ENCODE data around the gene ADAD2.
"Not testable (repeated sequence)": the region's sequence is repeated elsewhere in the genome, so short reads cannot be mapped to it uniquely, and the experiment has no call there.

Gene ADAD2

DNA sequence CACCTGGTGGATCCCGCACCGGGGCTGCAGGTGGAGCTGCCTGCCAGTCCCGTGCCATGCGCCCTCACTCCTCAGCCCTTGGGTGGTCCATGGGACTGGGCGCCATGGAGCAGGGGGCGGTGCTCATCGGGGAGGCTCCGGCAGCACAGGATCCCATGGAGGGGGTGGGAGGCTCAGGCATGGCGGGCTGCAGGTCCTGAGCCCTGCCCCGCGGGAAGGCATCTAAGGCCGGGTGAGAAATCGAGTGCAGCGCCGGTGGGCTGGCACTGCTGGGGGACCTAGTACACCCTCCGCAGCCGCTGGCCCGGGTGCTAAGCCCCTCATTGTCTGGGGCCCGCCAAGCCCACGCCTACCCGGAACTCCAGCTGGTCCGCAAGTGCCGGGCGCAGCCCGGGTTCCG, 13.6 kb downstream of the ADAD2 start:
- not testable (repeated sequence) for H3K36me3 ChIP-seq (ENCODE audit: insufficient read depth, low read depth, low read length); H3K4me3 ChIP-seq (ENCODE audit: low read length); H3K9ac ChIP-seq (ENCODE audit: low read depth, low read length); H3K4me1 ChIP-seq (ENCODE audit: insufficient read depth, low read length); H3K9me3 ChIP-seq (ENCODE audit: insufficient read depth, low read depth, low read length); H3K27me3 ChIP-seq (ENCODE audit: insufficient read depth, low read length); H3K27ac ChIP-seq (ENCODE audit: low read length)

DNA sequence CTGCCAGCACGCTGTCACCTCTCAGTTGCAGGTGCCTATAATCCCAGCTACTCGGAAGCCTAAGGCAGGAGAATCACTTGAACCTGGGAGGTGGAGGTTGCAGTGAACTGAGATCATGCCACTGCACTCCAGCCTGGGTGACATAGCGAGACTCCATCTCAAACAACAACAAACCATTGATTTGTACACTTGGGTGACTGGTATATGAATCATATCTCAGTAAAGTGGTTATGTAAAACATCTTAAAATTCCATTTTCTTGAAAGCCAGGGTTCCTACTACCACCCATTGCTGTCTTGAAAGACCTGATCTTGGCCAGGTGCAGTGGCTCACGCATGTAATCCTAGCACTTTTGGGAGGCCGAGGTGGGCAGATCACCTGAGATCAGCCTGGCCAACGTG, 14.2 kb downstream of the ADAD2 start:
- H3K36me3 ChIP-seq (ENCODE audit: insufficient read depth, low read depth, low read length); H3K9ac ChIP-seq (ENCODE audit: low read depth, low read length); H3K4me3 ChIP-seq (ENCODE audit: low read length); H3K27ac ChIP-seq (ENCODE audit: low read length); H3K9me3 ChIP-seq (ENCODE audit: insufficient read depth, low read depth, low read length); H3K4me1 ChIP-seq (ENCODE audit: insufficient read depth, low read length); H3K27me3 ChIP-seq (ENCODE audit: insufficient read depth, low read length): not testable (repeated sequence)

DNA sequence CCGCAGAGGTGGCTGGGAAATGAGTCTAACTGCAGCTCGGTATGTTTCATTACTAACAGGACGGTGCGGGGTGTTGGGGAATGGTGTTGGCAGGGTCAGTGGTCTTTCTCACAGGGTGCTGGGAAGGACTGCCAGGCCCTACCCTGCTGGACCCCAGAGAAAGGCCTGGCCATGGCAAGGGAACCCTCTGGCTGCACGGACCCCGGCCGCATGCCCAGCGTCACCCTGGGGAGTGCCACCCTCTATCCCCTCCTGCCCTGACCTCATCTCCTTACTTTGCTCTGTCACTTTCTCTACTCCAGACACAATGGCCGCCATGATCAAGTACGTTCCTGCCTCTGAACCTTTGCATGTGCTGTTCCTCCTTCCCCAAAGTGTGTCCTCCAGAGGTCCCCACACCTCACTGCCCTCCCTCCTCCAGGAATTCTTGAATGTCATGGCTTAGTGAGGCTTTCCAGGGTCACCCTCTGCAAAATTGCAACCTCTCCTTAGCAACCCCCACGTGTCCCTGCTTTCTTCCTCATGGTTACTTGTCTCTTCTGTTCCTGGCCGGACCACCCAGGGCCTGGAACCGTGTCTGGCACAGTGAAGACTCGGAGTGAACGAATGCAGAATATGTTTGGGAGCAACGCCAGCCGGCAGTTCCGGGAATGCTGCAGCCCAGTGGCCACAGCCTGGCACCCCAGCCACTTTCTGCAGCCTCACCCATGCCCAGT, 15.2 kb downstream of the ADAD2 start:
- Histone ChIP-seq H3K4me1 (ENCODE audit: insufficient read depth, low read length) (peaks cover 5% of the 10 kb centered on the region; the same call in 1 of the 2 replicates), H3K36me3 (ENCODE audit: insufficient read depth, low read depth, low read length) (no peaks in the 10 kb centered on the region), H3K9me3 (ENCODE audit: insufficient read depth, low read depth, low read length) (no peaks in the 10 kb centered on the region), H3K27me3 (ENCODE audit: insufficient read depth, low read length) (no peaks in the 10 kb centered on the region), H3K9ac (ENCODE audit: low read depth, low read length) (no peak overlapping the region), H3K4me3 (ENCODE audit: low read length) (no peak overlapping the region), H3K27ac (ENCODE audit: low read length) (no peak overlapping the region)

DNA sequence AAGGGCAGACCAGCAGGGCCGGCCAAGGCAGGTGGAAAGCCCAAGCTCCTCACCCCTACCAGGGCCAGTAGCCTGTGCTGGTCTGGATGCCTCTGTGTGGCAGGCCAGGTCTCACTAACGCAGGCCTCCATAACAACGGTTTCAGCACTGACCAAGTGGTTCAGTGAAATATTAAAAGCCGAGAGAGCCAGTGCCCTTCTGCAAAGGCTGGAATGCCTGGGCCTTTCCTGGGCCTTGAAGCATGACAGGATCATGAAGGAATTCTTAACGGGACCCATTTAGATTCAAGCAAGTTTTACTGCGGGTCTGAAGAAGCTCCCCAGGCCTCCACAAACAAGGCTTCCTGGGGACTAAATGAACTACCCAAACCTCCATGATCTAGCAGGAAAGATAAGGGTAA, 16.3 kb downstream of the ADAD2 start:
- no peaks in the 10 kb centered on the region for H3K27me3 ChIP-seq (ENCODE audit: insufficient read depth, low read length)
- no peak overlapping the region for H3K9ac ChIP-seq (ENCODE audit: low read depth, low read length)
- no peaks in the 10 kb centered on the region for H3K9me3 ChIP-seq (ENCODE audit: insufficient read depth, low read depth, low read length)
- peaks cover 5% of the 10 kb centered on the region; the same call in 1 of the 2 replicates for H3K4me1 ChIP-seq (ENCODE audit: insufficient read depth, low read length)
- H3K36me3 ChIP-seq (ENCODE audit: insufficient read depth, low read depth, low read length) = no peaks in the 10 kb centered on the region
- no peak overlapping the region for H3K4me3 ChIP-seq (ENCODE audit: low read length)
- H3K27ac ChIP-seq (ENCODE audit: low read length) = no peak overlapping the region

DNA sequence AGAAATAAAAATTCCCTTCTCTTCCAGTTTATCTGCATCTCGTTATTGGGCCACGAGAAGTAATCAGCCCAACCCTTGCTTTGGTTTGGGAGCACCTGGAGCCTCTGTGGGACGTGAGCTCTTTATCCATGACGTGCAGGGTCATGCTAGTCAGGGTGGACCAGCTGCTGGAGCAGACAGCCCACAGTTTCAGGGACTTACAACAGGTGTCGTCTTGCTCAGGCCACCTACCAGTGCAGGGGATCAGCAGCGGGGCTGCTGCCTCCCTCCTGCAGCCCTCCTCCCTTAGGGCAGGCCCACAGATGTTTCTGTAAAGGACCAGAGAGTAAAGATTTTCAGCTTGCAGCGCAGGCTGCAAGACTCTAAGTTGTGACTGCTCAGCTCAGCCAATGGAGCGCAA, 16.9 kb downstream of the ADAD2 start:
- Histone ChIP-seq H3K4me3 (ENCODE audit: low read length) (no peak overlapping the region), H3K9ac (ENCODE audit: low read depth, low read length) (no peak overlapping the region), H3K27ac (ENCODE audit: low read length) (no peak overlapping the region), H3K9me3 (ENCODE audit: insufficient read depth, low read depth, low read length) (no peaks in the 10 kb centered on the region), H3K27me3 (ENCODE audit: insufficient read depth, low read length) (no peaks in the 10 kb centered on the region), H3K4me1 (ENCODE audit: insufficient read depth, low read length) (peaks cover 5% of the 10 kb centered on the region; the same call in 1 of the 2 replicates), H3K36me3 (ENCODE audit: insufficient read depth, low read depth, low read length) (no peaks in the 10 kb centered on the region)

DNA sequence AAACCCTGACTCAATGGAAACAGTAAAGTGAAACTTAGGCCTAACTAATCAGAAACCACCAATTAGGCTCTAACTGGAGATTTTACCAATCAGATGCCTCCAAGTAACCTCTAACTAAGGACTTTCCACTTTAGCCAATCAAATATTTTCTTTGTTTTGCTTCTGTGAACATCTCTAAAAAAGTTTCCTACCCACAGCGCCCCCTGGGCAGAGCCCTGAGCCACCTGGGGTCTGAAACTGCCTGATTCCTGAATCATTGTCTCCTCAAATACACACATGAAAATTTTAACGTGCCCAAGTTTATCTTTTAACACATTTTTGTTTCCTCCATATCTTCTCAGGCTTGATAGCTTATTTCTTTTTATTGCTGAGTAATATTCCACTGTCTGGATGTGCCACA, 19.0 kb downstream of the ADAD2 start:
- Histone ChIP-seq H3K27me3 (ENCODE audit: insufficient read depth, low read length) (no peaks in the 10 kb centered on the region), H3K27ac (ENCODE audit: low read length) (no peak overlapping the region), H3K36me3 (ENCODE audit: insufficient read depth, low read depth, low read length) (no peaks in the 10 kb centered on the region), H3K4me3 (ENCODE audit: low read length) (no peak overlapping the region), H3K9me3 (ENCODE audit: insufficient read depth, low read depth, low read length) (no peaks in the 10 kb centered on the region), H3K4me1 (ENCODE audit: insufficient read depth, low read length) (peaks cover 5% of the 10 kb centered on the region; the same call in 1 of the 2 replicates), H3K9ac (ENCODE audit: low read depth, low read length) (no peak overlapping the region)

DNA sequence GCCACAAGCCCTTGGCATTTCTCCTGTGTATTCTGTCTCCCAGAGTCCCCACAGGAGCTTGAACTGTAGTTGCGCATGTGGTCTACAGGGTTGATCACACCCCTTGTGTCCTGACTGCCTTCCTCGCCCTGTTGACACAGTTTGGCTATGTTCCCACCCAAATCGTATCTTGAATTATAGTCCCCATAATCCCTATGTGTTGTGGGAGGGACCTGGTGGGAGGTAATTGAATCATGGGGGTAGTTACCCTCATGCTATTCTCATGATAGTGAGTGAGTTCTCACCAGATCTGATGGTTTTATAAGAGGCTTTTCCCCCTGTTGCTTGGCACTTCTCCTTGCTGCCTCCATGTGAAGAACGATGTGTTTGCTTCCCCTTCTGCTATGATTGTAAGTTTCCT, 21.2 kb downstream of the ADAD2 start:
- no peak overlapping the region for H3K9ac ChIP-seq (ENCODE audit: low read depth, low read length)
- H3K9me3 ChIP-seq (ENCODE audit: insufficient read depth, low read depth, low read length) = no peaks in the 10 kb centered on the region

DNA sequence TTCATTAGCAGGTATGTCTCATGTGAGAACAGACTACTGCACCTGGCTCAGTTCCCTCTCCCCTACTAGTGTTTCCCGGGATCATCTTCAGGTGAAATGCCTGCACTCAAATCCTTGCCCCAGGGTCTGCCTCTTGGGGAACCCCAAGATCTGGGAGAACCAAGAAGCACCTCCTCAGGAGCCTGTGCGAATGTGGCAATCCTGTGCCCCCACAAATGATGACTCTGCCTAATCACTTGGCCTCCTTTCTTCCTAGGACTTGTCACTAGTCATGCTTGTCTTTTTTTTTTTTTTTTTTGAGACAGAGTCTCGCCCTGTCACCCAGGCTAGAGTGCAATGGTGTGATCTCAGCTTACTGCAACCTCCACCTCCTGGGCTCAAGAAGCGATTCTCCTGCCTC, 21.7 kb downstream of the ADAD2 start:
- Histone ChIP-seq H3K27me3 (ENCODE audit: insufficient read depth, low read length) (no peaks in the 10 kb centered on the region), H3K27ac (ENCODE audit: low read length) (no peak overlapping the region), H3K9ac (ENCODE audit: low read depth, low read length) (no peak overlapping the region), H3K9me3 (ENCODE audit: insufficient read depth, low read depth, low read length) (no peaks in the 10 kb centered on the region), H3K36me3 (ENCODE audit: insufficient read depth, low read depth, low read length) (no peaks in the 10 kb centered on the region), H3K4me1 (ENCODE audit: insufficient read depth, low read length) (peaks cover 5% of the 10 kb centered on the region; the same call in 1 of the 2 replicates), H3K4me3 (ENCODE audit: low read length) (no peak overlapping the region)

More for the DNA sequence above, 21.2 kb downstream of the ADAD2 start:
- Histone ChIP-seq H3K4me3 (ENCODE audit: low read length) (no peak overlapping the region), H3K36me3 (ENCODE audit: insufficient read depth, low read depth, low read length) (no peaks in the 10 kb centered on the region), H3K27me3 (ENCODE audit: insufficient read depth, low read length) (no peaks in the 10 kb centered on the region), H3K4me1 (ENCODE audit: insufficient read depth, low read length) (peaks cover 5% of the 10 kb centered on the region; the same call in 1 of the 2 replicates), H3K27ac (ENCODE audit: low read length) (no peak overlapping the region)

DNA sequence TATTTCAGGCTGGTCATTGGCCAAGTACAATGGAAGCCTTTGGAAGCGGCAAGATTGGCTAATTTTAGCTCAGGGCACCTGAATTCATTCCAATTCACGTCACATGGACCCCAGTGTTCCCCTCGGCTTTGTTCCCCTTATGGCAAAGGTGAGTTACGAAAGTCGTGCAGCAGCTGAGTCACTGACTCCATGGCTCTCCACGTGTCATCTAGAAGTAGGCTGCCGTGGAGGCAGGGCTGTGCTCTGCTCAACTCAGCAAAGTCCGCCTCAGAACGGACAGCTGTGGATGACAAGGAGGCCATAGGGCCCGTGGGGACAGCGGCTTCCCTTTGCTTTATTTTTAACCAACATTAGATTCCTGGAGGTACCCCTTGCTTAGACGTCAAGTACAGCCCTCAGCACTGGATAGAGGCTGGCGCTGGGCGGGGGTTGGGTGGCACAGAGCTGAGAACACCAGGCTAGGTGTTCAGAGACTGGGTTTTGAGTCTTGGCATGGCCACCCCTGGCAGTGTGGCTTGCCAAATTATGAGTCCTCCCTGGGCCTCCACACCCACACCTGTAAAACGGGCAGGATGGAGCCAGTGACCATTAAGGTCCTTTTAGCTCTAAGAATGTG, 23.6 kb downstream of the ADAD2 start:
- H3K4me1 ChIP-seq (ENCODE audit: insufficient read depth, low read length) = no peaks in the 10 kb centered on the region
- H3K4me3 ChIP-seq (ENCODE audit: low read length) = no peak overlapping the region
- no peaks in the 10 kb centered on the region for H3K36me3 ChIP-seq (ENCODE audit: insufficient read depth, low read depth, low read length)
- no peaks in the 10 kb centered on the region for H3K27me3 ChIP-seq (ENCODE audit: insufficient read depth, low read length)
- H3K9me3 ChIP-seq (ENCODE audit: insufficient read depth, low read depth, low read length) = no peaks in the 10 kb centered on the region
- no peak overlapping the region for H3K9ac ChIP-seq (ENCODE audit: low read depth, low read length)
- no peak overlapping the region for H3K27ac ChIP-seq (ENCODE audit: low read length)

DNA sequence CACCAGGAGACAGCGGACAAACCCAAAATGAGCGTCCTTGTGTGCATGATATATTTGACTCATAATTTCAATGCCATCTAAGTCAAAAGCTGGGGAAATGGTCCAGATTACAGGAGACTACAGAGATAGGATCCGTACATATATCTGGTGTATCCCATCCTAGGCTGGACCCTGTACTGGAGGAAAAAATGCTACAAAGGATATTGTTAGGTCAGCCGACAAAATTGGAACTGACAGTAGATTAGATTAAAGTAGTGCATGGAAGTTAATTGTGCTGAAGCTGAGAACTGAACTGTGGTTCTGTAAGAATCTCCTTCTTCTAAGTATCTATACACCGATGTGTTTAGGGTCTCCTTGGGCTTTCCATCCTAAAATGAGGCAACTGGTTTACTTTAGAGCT, 24.6 kb downstream of the ADAD2 start:
- H3K4me3 ChIP-seq (ENCODE audit: low read length) = no peak overlapping the region
- no peaks in the 10 kb centered on the region for H3K36me3 ChIP-seq (ENCODE audit: insufficient read depth, low read depth, low read length)
- no peak overlapping the region for H3K27ac ChIP-seq (ENCODE audit: low read length)
- H3K4me1 ChIP-seq (ENCODE audit: insufficient read depth, low read length) = no peaks in the 10 kb centered on the region
- no peak overlapping the region for H3K9ac ChIP-seq (ENCODE audit: low read depth, low read length)
- H3K9me3 ChIP-seq (ENCODE audit: insufficient read depth, low read depth, low read length) = no peaks in the 10 kb centered on the region
- no peaks in the 10 kb centered on the region for H3K27me3 ChIP-seq (ENCODE audit: insufficient read depth, low read length)

DNA sequence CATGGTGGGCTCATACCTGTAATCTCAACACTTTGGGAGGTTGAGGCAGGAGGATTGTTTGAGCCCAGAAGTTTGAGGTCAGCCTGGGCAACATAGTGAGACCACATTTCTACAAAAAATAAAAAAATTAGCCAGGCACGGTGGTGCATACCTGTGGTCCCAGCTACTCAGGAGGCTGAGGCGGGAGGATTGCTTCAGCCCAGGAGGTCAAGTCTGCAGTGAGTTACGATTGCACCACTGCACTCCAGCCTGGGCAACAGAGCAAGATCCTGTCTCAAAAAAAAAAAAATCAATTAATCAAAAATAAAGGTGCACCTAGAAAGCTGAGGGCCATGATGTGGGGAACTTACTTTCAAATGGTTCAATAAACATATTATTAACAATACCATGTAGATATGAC, 25.2 kb downstream of the ADAD2 start:
- not testable (repeated sequence) for H3K36me3 ChIP-seq (ENCODE audit: insufficient read depth, low read depth, low read length); H3K27me3 ChIP-seq (ENCODE audit: insufficient read depth, low read length); H3K27ac ChIP-seq (ENCODE audit: low read length); H3K9me3 ChIP-seq (ENCODE audit: insufficient read depth, low read depth, low read length); H3K4me1 ChIP-seq (ENCODE audit: insufficient read depth, low read length); H3K9ac ChIP-seq (ENCODE audit: low read depth, low read length); H3K4me3 ChIP-seq (ENCODE audit: low read length)

DNA sequence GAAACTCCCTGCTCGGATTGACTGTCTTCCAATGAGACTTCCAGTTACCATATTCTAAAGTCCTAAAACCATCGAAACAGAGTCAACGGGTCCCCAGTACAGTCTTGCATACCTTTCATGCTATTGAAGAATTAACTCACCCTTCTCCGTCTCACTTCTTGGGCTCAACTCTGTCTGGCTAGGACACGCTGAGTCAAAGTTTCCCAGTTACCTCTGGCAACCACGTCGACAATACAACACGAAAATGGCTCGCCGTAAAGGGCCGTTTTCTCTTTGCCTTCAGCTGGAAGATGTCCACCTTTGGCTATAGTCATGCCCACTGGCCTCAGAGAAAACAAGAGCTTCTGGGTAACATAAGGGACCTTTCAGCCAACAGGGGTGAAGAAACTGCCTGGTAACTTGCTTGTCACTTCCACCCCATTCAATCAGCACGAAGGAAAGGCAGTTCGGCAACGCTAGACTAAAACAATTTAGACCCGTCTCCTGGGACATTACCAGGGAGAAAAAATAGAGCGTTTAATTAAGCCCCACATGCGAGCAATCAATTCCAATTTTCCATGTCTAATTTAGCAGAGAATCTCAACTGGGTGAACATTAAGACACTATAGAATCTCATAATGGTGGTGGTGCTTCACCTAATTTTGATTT, 27.3 kb downstream of the ADAD2 start:
- no peaks in the 10 kb centered on the region for H3K36me3 ChIP-seq (ENCODE audit: insufficient read depth, low read depth, low read length)
- no peaks in the 10 kb centered on the region for H3K27me3 ChIP-seq (ENCODE audit: insufficient read depth, low read length)
- H3K27ac ChIP-seq (ENCODE audit: low read length) = no peak overlapping the region
- H3K4me3 ChIP-seq (ENCODE audit: low read length) = no peak overlapping the region
- no peaks in the 10 kb centered on the region for H3K4me1 ChIP-seq (ENCODE audit: insufficient read depth, low read length)
- no peak overlapping the region for H3K9ac ChIP-seq (ENCODE audit: low read depth, low read length)
- H3K9me3 ChIP-seq (ENCODE audit: insufficient read depth, low read depth, low read length) = no peaks in the 10 kb centered on the region
